NCI-H1048 (cell line): ENCODE measurements around the gene RPAP3.

Experiments used
- DNase-seq: peaks from one replicate; lab custom pipeline; 2025; lab: John Stamatoyannopoulos, UW

RPAP3 gene

GRCh38 chr12:47705566-47706425, at the start of gene RPAP3:
TSS of gene RPAP3 (minus strand) at chr12:47706030. CDS start at chr12:47702840, 3,190 bp downstream.
- DNase-seq: peak; percentile 92

GRCh38 chr12:47754881-47755280, 49.1 kb upstream of the RPAP3 start:
- no peak for DNase-seq

GRCh38 chr12:47754126-47754525, 48.3 kb upstream of the RPAP3 start:
- DNase-seq: no peak

GRCh38 chr12:47753021-47754001, 47.5 kb upstream of the RPAP3 start:
- no peak for DNase-seq

GRCh38 chr12:47752552-47752951, 46.7 kb upstream of the RPAP3 start:
- no peak for DNase-seq

GRCh38 chr12:47752121-47752520, 46.3 kb upstream of the RPAP3 start:
- no peak for DNase-seq

- DNase-seq: no peak
These were observed 45.7 kb upstream of the RPAP3 start for GRCh38 chr12:47751561-47751960.

GRCh38 chr12:47750916-47751470, 45.2 kb upstream of the RPAP3 start:
- no peak for DNase-seq

GRCh38 chr12:47750229-47750798, 44.5 kb upstream of the RPAP3 start:
- DNase-seq: no peak

GRCh38 chr12:47748899-47749298, 43.1 kb upstream of the RPAP3 start:
- no peak for DNase-seq

- no peak for DNase-seq
These were observed 42.6 kb upstream of the RPAP3 start for GRCh38 chr12:47748507-47748828.

- DNase-seq: no peak
These were observed 42.0 kb upstream of the RPAP3 start for GRCh38 chr12:47747596-47748506.

- DNase-seq: no peak
These were observed 41.3 kb upstream of the RPAP3 start for GRCh38 chr12:47747126-47747525.

- DNase-seq: no peak
These were observed 40.7 kb upstream of the RPAP3 start for GRCh38 chr12:47746523-47746922.

GRCh38 chr12:47746073-47746472, 40.2 kb upstream of the RPAP3 start:
- no peak for DNase-seq

- DNase-seq: no peak
These were observed 39.7 kb upstream of the RPAP3 start for GRCh38 chr12:47745485-47746041.

- no peak for DNase-seq
These were observed 39.1 kb upstream of the RPAP3 start for GRCh38 chr12:47744778-47745436.

- peak; percentile 30 for DNase-seq
These were observed 38.3 kb upstream of the RPAP3 start for GRCh38 chr12:47744005-47744651.

GRCh38 chr12:47743311-47743860, 37.6 kb upstream of the RPAP3 start:
- no peak for DNase-seq
